NB4 (cell line): ENCODE data around the gene MPP4.

Experiments used
- CTCF ChIP-seq: IDR thresholded peaks from one replicate; pipeline ENCODE4 v1.5.1; 2012; ENCODE audit warnings: low read depth, low read length
- MYC ChIP-seq: IDR thresholded peaks from 2 replicates; pipeline ENCODE4 v1.6.1; 2011; ENCODE audit warnings: low read depth, low read length
- POLR2A ChIP-seq: IDR thresholded peaks from 2 replicates; pipeline ENCODE4 v1.6.1; 2011; ENCODE audit warnings: mild to moderate bottlenecking; ENCODE audit not compliant: insufficient read length; ENCODE audit errors: extremely low read depth

DNA sequence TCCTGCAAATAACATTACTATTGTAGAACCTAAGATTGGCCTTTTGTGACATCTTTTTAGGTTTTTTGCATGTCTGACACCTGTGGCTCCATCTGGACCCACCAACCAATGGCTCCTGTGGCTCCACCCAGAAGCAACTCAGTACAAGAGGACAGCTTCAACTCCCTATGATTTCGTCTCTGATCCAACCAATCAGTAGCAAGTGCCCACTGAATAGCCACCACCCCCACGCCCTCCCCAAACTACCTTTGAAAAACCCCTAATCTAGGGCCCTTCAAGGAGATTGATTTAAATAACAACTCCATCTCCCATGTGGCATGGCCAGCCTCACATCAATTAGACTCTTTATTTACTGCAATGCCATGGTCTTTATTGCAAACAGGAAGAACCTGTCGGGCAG lies 23.6 kb downstream of the MPP4 start:
- TF ChIP-seq CTCF (no peak), POLR2A (no peak), MYC (no peak)
